Measurements from ENCODE around the gene INTS7.

INTS7 gene

GRCh38 chr1:212072047-212072446 lies 36.7 kb upstream of the INTS7 start:
- H4K91ac ChIP-seq (ENCODE audit: low read depth, low read length), result no peak overlapping the region
- H3K23ac ChIP-seq (ENCODE audit: low read length), result no peak overlapping the region
- no peak overlapping the region for H3K9ac ChIP-seq (ENCODE audit: low read length)
- no peak overlapping the region for H4K8ac ChIP-seq (ENCODE audit: low read depth, low read length)
- H2AFZ ChIP-seq (ENCODE audit: insufficient read depth, low read length, poor library complexity), result no peak overlapping the region
- no peak overlapping the region for H2BK12ac ChIP-seq (ENCODE audit: low read length)
- H3K4me1 ChIP-seq (ENCODE audit: control insufficient read depth in 1 of 2, insufficient read depth in 2 of 2, low read length in 2 of 2), result no peaks in the 10 kb centered on the region
- H2AK5ac ChIP-seq (ENCODE audit: low read length), result no peak overlapping the region
- no CpG with 5 or more reads among the region's 1 CpG for WGBS (ENCODE audit: extremely low coverage, insufficient coverage, insufficient read length)
- no peak overlapping the region for H3K4me2 ChIP-seq (ENCODE audit: low read length)
- H3K4me3 ChIP-seq (ENCODE audit: low read depth, low read length), result no peak overlapping the region
- H3K18ac ChIP-seq (ENCODE audit: low read length), result no peak overlapping the region
- no peaks in the 10 kb centered on the region for H3K27me3 ChIP-seq (ENCODE audit: insufficient read depth, low read length)
- H2BK120ac ChIP-seq (ENCODE audit: insufficient read depth, low read length, poor library complexity), result no peak overlapping the region
- peaks cover 5 to 6% of the 10 kb centered on the region in 2 experiments for H3K36me3 ChIP-seq (ENCODE audit: control insufficient read depth in 1 of 2, insufficient read depth in 2 of 2, low read length in 2 of 2)
- DNase-seq, result no peak
- no peak overlapping the region for H3K14ac ChIP-seq (ENCODE audit: low read length)
- no peak overlapping the region for H2BK5ac ChIP-seq (ENCODE audit: low read depth, low read length, poor library complexity)
- no peak overlapping the region for H3K4ac ChIP-seq (ENCODE audit: low read depth, low read length)
- H3K27ac ChIP-seq (ENCODE audit: low read depth, low read length), result no peak overlapping the region
- no peaks in the 10 kb centered on the region for H3K9me3 ChIP-seq (ENCODE audit: insufficient read depth, low read depth, low read length)
- H3K79me1 ChIP-seq (ENCODE audit: low read length), result no peaks in the 10 kb centered on the region
- H3K79me2 ChIP-seq (ENCODE audit: control insufficient read depth, insufficient read depth, low read length, poor library complexity), result no peaks in the 10 kb centered on the region
- H4K12ac ChIP-seq (ENCODE audit: low read depth, low read length), result no peak overlapping the region

GRCh38 chr1:212070720-212071302 lies 35.5 kb upstream of the INTS7 start:
- Histone ChIP-seq H3K27me3 (ENCODE audit: insufficient read depth, low read length) (no peaks in the 10 kb centered on the region), H2AFZ (ENCODE audit: insufficient read depth, low read length, poor library complexity) (no peak overlapping the region), H3K18ac (ENCODE audit: low read length) (no peak overlapping the region), H3K4me1 (ENCODE audit: control insufficient read depth in 1 of 2, insufficient read depth in 2 of 2, low read length in 2 of 2) (no peaks in the 10 kb centered on the region), H3K9ac (ENCODE audit: low read length) (no peak overlapping the region), H3K9me3 (ENCODE audit: insufficient read depth, low read depth, low read length) (no peaks in the 10 kb centered on the region), H3K14ac (ENCODE audit: low read length) (no peak overlapping the region), H4K8ac (ENCODE audit: low read depth, low read length) (no peak overlapping the region), H4K12ac (ENCODE audit: low read depth, low read length) (no peak overlapping the region), H3K4me2 (ENCODE audit: low read length) (no peak overlapping the region), H4K91ac (ENCODE audit: low read depth, low read length) (no peak overlapping the region), H3K27ac (ENCODE audit: low read depth, low read length) (no peak overlapping the region), H3K23ac (ENCODE audit: low read length) (no peak overlapping the region), H3K36me3 (ENCODE audit: control insufficient read depth in 1 of 2, insufficient read depth in 2 of 2, low read length in 2 of 2) (peaks cover 5 to 6% of the 10 kb centered on the region in 2 experiments), H3K79me2 (ENCODE audit: control insufficient read depth, insufficient read depth, low read length, poor library complexity) (no peaks in the 10 kb centered on the region), H3K4ac (ENCODE audit: low read depth, low read length) (no peak overlapping the region), H3K79me1 (ENCODE audit: low read length) (no peaks in the 10 kb centered on the region), H2BK12ac (ENCODE audit: low read length) (no peak overlapping the region), H2BK5ac (ENCODE audit: low read depth, low read length, poor library complexity) (no peak overlapping the region), H2BK120ac (ENCODE audit: insufficient read depth, low read length, poor library complexity) (no peak overlapping the region), H2AK5ac (ENCODE audit: low read length) (no peak overlapping the region), H3K4me3 (ENCODE audit: low read depth, low read length) (no peak overlapping the region)
- peak in 1 of 2 donors; percentile 69 for DNase-seq

GRCh38 chr1:212067787-212068186 lies 32.4 kb upstream of the INTS7 start:
- no peak overlapping the region for H4K12ac ChIP-seq (ENCODE audit: low read depth, low read length)
- peaks cover 5 to 7% of the 10 kb centered on the region in 2 experiments for H3K36me3 ChIP-seq (ENCODE audit: control insufficient read depth in 1 of 2, insufficient read depth in 2 of 2, low read length in 2 of 2)
- no peak for DNase-seq
- H2BK120ac ChIP-seq (ENCODE audit: insufficient read depth, low read length, poor library complexity), result no peak overlapping the region
- no peaks in the 10 kb centered on the region for H3K27me3 ChIP-seq (ENCODE audit: insufficient read depth, low read length)
- no peak overlapping the region for H3K4ac ChIP-seq (ENCODE audit: low read depth, low read length)
- H3K79me2 ChIP-seq (ENCODE audit: control insufficient read depth, insufficient read depth, low read length, poor library complexity), result no peaks in the 10 kb centered on the region
- no peak overlapping the region for H3K4me3 ChIP-seq (ENCODE audit: low read depth, low read length)
- no peak overlapping the region for H2BK5ac ChIP-seq (ENCODE audit: low read depth, low read length, poor library complexity)
- H3K9ac ChIP-seq (ENCODE audit: low read length), result no peak overlapping the region
- no peak overlapping the region for H3K18ac ChIP-seq (ENCODE audit: low read length)
- no peaks in the 10 kb centered on the region for H3K9me3 ChIP-seq (ENCODE audit: insufficient read depth, low read depth, low read length)
- WGBS (ENCODE audit: extremely low coverage, insufficient coverage, insufficient read length), result no CpG with 5 or more reads among the region's 3 CpGs
- H3K4me1 ChIP-seq (ENCODE audit: control insufficient read depth in 1 of 2, insufficient read depth in 2 of 2, low read length in 2 of 2), result no peaks in the 10 kb centered on the region
- H3K27ac ChIP-seq (ENCODE audit: low read depth, low read length), result no peak overlapping the region
- H3K14ac ChIP-seq (ENCODE audit: low read length), result no peak overlapping the region
- H3K4me2 ChIP-seq (ENCODE audit: low read length), result no peak overlapping the region
- no peak overlapping the region for H3K23ac ChIP-seq (ENCODE audit: low read length)
- no peak overlapping the region for H2AFZ ChIP-seq (ENCODE audit: insufficient read depth, low read length, poor library complexity)
- no peak overlapping the region for H2BK12ac ChIP-seq (ENCODE audit: low read length)
- no peaks in the 10 kb centered on the region for H3K79me1 ChIP-seq (ENCODE audit: low read length)
- H2AK5ac ChIP-seq (ENCODE audit: low read length), result no peak overlapping the region
- H4K8ac ChIP-seq (ENCODE audit: low read depth, low read length), result no peak overlapping the region
- no peak overlapping the region for H4K91ac ChIP-seq (ENCODE audit: low read depth, low read length)

GRCh38 chr1:212062832-212063438 lies 27.6 kb upstream of the INTS7 start:
- Histone ChIP-seq H2AK5ac (ENCODE audit: low read length) (no peak overlapping the region), H4K91ac (ENCODE audit: low read depth, low read length) (no peak overlapping the region), H3K9ac (ENCODE audit: low read length) (no peak overlapping the region), H3K9me3 (ENCODE audit: insufficient read depth, low read depth, low read length) (no peaks in the 10 kb centered on the region), H3K27ac (ENCODE audit: low read depth, low read length) (no peak overlapping the region), H3K23ac (ENCODE audit: low read length) (no peak overlapping the region), H3K79me2 (ENCODE audit: control insufficient read depth, insufficient read depth, low read length, poor library complexity) (no peaks in the 10 kb centered on the region), H3K36me3 (ENCODE audit: control insufficient read depth in 1 of 2, insufficient read depth in 2 of 2, low read length in 2 of 2) (peaks cover 0 to 2% of the 10 kb centered on the region in 2 experiments), H4K8ac (ENCODE audit: low read depth, low read length) (no peak overlapping the region), H4K12ac (ENCODE audit: low read depth, low read length) (no peak overlapping the region), H3K4ac (ENCODE audit: low read depth, low read length) (no peak overlapping the region), H3K27me3 (ENCODE audit: insufficient read depth, low read length) (no peaks in the 10 kb centered on the region), H3K14ac (ENCODE audit: low read length) (no peak overlapping the region), H3K4me3 (ENCODE audit: low read depth, low read length) (no peak overlapping the region), H3K79me1 (ENCODE audit: low read length) (no peaks in the 10 kb centered on the region), H2BK120ac (ENCODE audit: insufficient read depth, low read length, poor library complexity) (no peak overlapping the region), H3K4me2 (ENCODE audit: low read length) (no peak overlapping the region), H3K4me1 (ENCODE audit: control insufficient read depth in 1 of 2, insufficient read depth in 2 of 2, low read length in 2 of 2) (no peaks in the 10 kb centered on the region), H3K18ac (ENCODE audit: low read length) (no peak overlapping the region), H2BK12ac (ENCODE audit: low read length) (no peak overlapping the region), H2BK5ac (ENCODE audit: low read depth, low read length, poor library complexity) (no peak overlapping the region), H2AFZ (ENCODE audit: insufficient read depth, low read length, poor library complexity) (no peak overlapping the region)
- no CpG with 5 or more reads among the region's 5 CpGs for WGBS (ENCODE audit: extremely low coverage, insufficient coverage, insufficient read length)
- peak in 1 of 2 donors; percentile 76 for DNase-seq

All from trophoblast cell (in vitro differentiated cells and primary cell).